ENCODE results near the gene SHQ1. TPM values are rescaled to one million over a fixed set of nuclear protein-coding genes. Genes with fewer than 3 reads are reported as not detected.

The SHQ1 gene
- total RNA-seq, 2 experiments from 2014 or later, result 9.4 to 13.1 TPM

- ChIA-PET POLR2A (interaction anchor here (0.7 kb wide), 1 partner anchor 37 kb away, joined by 3 read pairs; no protein-coding TSS in a partner anchor), CTCF (interaction anchor here (0.6 to 1.6 kb wide), 2 partner anchors 181 to 942 kb away, joined by 3 read pairs; no protein-coding TSS in a partner anchor)
- Mint-ChIP-seq H3K27me3 (no peaks in the 10 kb centered on the region), H3K9me3 (no peaks in the 10 kb centered on the region), H3K4me1 (ENCODE audit: low read depth) (peaks cover 13% of the 10 kb centered on the region), H3K36me3 (ENCODE audit: low read depth) (peaks cover 43% of the 10 kb centered on the region), H3K4me3 (no peak overlapping the region), H3K27ac (no peak overlapping the region)
- H3K4me3 ChIP-seq (ENCODE audit: low read length), result no peak overlapping the region
- DNase-seq, result no peak
- ATAC-seq (ENCODE audit: poor library complexity), result no peak
- no peaks in the 10 kb centered on the region for H3K9me3 ChIP-seq (ENCODE audit: control insufficient read depth in 1 of 2, insufficient read depth in 1 of 2, low read length in 2 of 2)
- peaks cover 2% of the 10 kb centered on the region for H3K4me1 ChIP-seq (ENCODE audit: insufficient read depth, low read length)
- no peak for TF ChIP-seq CTCF (IDR thresholded peaks at IDR 0.05)
- H3K27ac ChIP-seq (ENCODE audit: low read depth in 1 of 2, low read length in 2 of 2), result no peak overlapping the region
- H3K27me3 ChIP-seq (ENCODE audit: control insufficient read depth in 1 of 2, insufficient read depth in 2 of 2, low read length in 2 of 2), result no peaks in the 10 kb centered on the region
- intact Hi-C loops (cut with DNase I, micrococcal nuclease), result no loop called here
- peaks cover 18% of the 10 kb centered on the region for H3K36me3 ChIP-seq (ENCODE audit: insufficient read depth, low read length)
Observed at GRCh38 chr3:72816862-72817355, 31.3 kb downstream of the SHQ1 start.

GRCh38 chr3:72814308-72814707 lies 33.9 kb downstream of the SHQ1 start:
- H3K9me3 ChIP-seq (ENCODE audit: control insufficient read depth in 1 of 2, insufficient read depth in 1 of 2, low read length in 2 of 2), result no peaks in the 10 kb centered on the region
- intact Hi-C loops (cut with DNase I, micrococcal nuclease), result no loop called here
- ChIA-PET CTCF (no interaction called here), POLR2A (no interaction called here)
- ATAC-seq (ENCODE audit: poor library complexity) (no peak), DNase-seq (no peak)
- H3K4me3 ChIP-seq (ENCODE audit: low read length), result no peak overlapping the region
- H3K36me3 ChIP-seq (ENCODE audit: insufficient read depth, low read length), result peaks cover 18% of the 10 kb centered on the region
- Mint-ChIP-seq H3K4me3 (no peak overlapping the region), H3K27ac (no peak overlapping the region), H3K4me1 (ENCODE audit: low read depth) (peaks cover 32% of the 10 kb centered on the region), H3K36me3 (ENCODE audit: low read depth) (peaks cover 59% of the 10 kb centered on the region), H3K27me3 (no peaks in the 10 kb centered on the region), H3K9me3 (no peaks in the 10 kb centered on the region)
- H3K4me1 ChIP-seq (ENCODE audit: insufficient read depth, low read length), result no peaks in the 10 kb centered on the region
- no peaks in the 10 kb centered on the region for H3K27me3 ChIP-seq (ENCODE audit: control insufficient read depth in 1 of 2, insufficient read depth in 2 of 2, low read length in 2 of 2)
- no peak overlapping the region for H3K27ac ChIP-seq (ENCODE audit: low read depth in 1 of 2, low read length in 2 of 2)
- no peak for TF ChIP-seq CTCF (IDR thresholded peaks at IDR 0.05)

- Histone ChIP-seq H3K27me3 (ENCODE audit: control insufficient read depth in 1 of 2, insufficient read depth in 2 of 2, low read length in 2 of 2) (no peaks in the 10 kb centered on the region), H3K4me1 (ENCODE audit: insufficient read depth, low read length) (no peaks in the 10 kb centered on the region), H3K36me3 (ENCODE audit: insufficient read depth, low read length) (peaks cover 21% of the 10 kb centered on the region), H3K27ac (ENCODE audit: low read depth in 1 of 2, low read length in 2 of 2) (no peak overlapping the region), H3K4me3 (ENCODE audit: low read length) (no peak overlapping the region), H3K9me3 (ENCODE audit: control insufficient read depth in 1 of 2, insufficient read depth in 1 of 2, low read length in 2 of 2) (no peaks in the 10 kb centered on the region)
- no peak overlapping the region for H3K4me3 Mint-ChIP-seq
- ChIA-PET CTCF (interaction anchor here (1.1 to 1.4 kb wide), 2 partner anchors 9 to 10 kb away, joined by 4 read pairs; no protein-coding TSS in a partner anchor), POLR2A (interaction anchor here (1.0 to 1.3 kb wide), 2 partner anchors 9 to 74 kb away, joined by 3 read pairs; no protein-coding TSS in a partner anchor)
- H3K27me3 Mint-ChIP-seq, result no peaks in the 10 kb centered on the region
- H3K36me3 Mint-ChIP-seq (ENCODE audit: low read depth), result peaks cover 64% of the 10 kb centered on the region
- no peak overlapping the region for H3K27ac Mint-ChIP-seq
- no peak for ATAC-seq (ENCODE audit: poor library complexity)
- no peak for DNase-seq
- H3K9me3 Mint-ChIP-seq, result no peaks in the 10 kb centered on the region
- H3K4me1 Mint-ChIP-seq (ENCODE audit: low read depth), result peaks cover 24% of the 10 kb centered on the region
- no peak for TF ChIP-seq CTCF (IDR thresholded peaks at IDR 0.05)
- intact Hi-C loops (cut with DNase I, micrococcal nuclease), result no loop called here
Observed at GRCh38 chr3:72812201-72812600, 36.0 kb downstream of the SHQ1 start.
